Activated CD4-positive, alpha-beta T cell treated with anti-CD3 and anti-CD28 coated beads for 1 hour (primary cell): ENCODE data around the gene FAM229B.

Experiments used
- DNase-seq: peaks from one replicate; pipeline ENCODE4 v3.0.0-alpha.2; 2020

FAM229B gene

GRCh38 chr6:112145080-112145573 is 57.7 kb downstream of the FAM229B start:
- DNase-seq = no peak

- no peak for DNase-seq
These were observed 60.7 kb downstream of the FAM229B start for GRCh38 chr6:112148103-112148502.

GRCh38 chr6:112149236-112149635 is 61.8 kb downstream of the FAM229B start:
- no peak for DNase-seq

- DNase-seq = no peak
These were observed 62.4 kb downstream of the FAM229B start for GRCh38 chr6:112149719-112150263.

GRCh38 chr6:112150363-112150762 is 63.0 kb downstream of the FAM229B start:
- DNase-seq = no peak
